Fibroblast of the conjunctiva (primary cell): Measurements from ENCODE around the gene OSTF1.

Source experiments
- DNase-seq: peaks from one replicate; pipeline ENCODE4 v3.0.0-alpha.2; 2010; ENCODE audit warnings: low read depth

Gene OSTF1

GRCh38 chr9:75085640-75086039 lies 2.7 kb upstream of the OSTF1 start:
- DNase-seq = no peak

DNA sequence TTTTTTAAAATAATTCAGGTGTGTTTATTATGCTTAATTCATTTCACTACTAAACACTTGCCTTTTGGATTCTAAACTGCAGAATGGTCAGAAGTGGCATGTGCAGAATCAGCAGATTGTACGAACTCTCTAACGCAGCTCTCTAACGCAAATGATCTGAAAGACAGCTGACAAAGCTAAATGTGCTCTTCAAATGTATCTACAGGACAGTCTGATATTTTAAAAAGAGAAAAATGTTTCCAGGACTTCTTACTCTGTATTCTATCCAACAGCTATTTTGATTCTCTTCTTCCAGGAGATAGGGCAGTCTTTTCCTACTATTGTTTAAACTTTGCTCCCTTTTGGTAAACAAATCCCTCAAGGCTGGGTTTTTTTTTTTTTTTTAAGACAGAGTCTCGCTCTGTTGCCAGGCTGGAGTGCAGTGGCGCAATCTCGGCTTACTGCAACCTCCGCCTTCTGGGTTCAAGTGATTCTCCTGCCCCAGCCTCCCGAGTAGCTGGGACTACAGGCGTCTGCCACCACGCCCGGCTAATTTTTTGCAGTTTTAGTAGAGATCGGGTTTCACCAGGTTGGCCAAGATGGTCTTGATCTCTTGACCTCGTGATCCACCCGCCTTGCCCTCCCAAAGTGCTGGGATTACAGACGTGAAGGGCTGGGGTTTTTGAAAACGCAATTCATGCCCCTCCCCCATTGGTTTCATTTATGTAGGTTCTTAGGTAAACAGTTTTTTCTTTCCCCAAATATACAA lies 1.6 kb upstream of the OSTF1 start:
- no peak for DNase-seq

DNA sequence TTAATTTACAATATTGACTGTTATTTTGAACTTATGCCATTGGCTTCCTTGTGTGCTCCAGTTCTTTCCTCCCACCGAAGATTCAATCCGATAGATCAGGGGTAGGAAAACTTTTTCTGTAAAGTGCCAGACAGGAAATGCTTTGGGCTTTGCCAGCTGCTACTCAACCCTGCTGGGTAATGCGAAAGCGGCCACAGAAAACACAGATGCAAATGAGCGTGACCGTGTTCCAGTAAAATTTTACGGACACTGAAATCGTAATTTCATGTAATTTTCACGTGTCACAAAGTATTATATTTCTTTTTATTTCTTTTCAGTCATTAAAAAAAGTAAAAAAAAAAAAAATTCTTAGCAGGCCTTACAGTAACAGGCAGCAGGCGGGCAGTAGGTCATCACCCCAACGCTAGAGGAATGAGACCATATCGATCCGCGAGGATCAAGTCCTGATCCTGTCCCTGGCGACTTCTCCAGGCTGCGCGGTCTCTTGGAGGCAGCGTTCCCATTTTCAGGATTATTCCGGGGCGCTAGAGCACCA lies 958 bp upstream of the OSTF1 start:
- DNase-seq = no peak

- DNase-seq = no peak
Measured at GRCh38 chr9:75088646-75089372, 495 bp downstream of the OSTF1 start.

- DNase-seq = no peak
Measured at GRCh38 chr9:75089373-75089766, 1.1 kb downstream of the OSTF1 start.

DNA sequence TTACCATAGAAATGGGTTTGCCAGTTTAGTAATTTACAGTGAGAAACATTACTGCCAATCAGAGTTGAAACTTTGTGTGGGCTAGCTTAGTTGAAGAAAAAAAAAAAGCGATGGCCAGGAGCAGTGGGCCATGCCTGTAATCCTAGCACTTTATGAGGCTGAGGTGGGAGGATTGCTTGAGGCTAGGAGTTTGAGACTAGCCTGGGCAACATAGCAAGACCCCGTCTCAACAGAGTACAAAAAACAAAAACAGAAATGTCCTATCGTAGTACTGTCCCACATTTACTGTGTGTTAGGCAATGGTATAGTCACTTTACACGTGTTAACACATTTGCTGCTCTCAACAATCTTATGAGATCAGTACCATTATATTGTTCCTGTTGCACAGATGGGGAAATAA lies 2.3 kb downstream of the OSTF1 start:
- no peak for DNase-seq

GRCh38 chr9:75092766-75093165 lies 4.5 kb downstream of the OSTF1 start:
- no peak for DNase-seq

DNA sequence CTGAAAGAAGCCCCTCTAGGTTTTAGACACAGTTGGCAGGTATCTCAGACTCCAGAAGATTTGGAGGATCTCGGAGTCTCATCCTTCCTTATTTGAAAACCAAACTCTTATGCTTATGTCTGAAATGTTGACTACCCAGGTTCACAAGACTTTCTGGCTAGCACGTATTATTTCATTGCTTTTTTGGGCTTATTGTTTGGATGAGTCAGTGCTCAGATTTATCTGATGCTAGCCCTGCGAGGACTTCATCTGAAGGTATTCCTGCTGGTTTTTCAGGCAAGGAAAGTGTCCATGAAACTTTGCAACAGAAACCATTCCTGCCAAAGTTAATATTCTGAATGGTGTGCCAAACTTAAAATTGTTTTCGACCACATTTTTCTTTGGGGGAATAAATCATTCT lies 8.5 kb downstream of the OSTF1 start:
- no peak for DNase-seq

- no peak for DNase-seq
Measured at GRCh38 chr9:75101004-75101588, 12.8 kb downstream of the OSTF1 start.

DNA sequence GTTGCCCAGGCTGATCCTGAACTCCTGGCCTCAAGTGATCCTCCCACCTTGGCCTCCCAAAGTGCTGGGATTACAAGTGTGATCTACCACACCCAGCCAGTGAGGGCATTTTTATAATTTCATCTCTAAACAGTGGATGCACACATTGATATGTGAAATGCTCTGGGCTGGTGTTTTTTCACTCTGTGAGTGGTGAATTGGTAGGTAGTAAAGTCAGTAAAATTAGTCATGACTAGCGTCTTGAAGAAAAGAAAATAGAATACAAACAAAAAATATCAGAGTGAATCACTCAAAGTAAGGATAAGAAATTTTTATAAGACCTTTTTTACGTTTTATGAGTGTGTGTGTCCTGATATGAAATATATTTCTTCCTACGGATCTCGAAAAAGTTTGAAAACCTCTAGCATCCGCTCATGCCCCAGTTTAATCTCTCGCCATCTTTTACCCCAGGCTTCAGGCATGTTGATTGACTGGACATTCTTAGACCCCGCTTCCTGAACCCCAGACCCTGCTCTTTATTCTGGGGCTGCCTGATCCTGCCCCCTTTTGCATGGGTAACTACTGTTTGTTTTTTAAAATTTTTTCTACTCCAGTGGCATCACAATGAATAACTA lies 14.0 kb downstream of the OSTF1 start:
- no peak for DNase-seq

DNA sequence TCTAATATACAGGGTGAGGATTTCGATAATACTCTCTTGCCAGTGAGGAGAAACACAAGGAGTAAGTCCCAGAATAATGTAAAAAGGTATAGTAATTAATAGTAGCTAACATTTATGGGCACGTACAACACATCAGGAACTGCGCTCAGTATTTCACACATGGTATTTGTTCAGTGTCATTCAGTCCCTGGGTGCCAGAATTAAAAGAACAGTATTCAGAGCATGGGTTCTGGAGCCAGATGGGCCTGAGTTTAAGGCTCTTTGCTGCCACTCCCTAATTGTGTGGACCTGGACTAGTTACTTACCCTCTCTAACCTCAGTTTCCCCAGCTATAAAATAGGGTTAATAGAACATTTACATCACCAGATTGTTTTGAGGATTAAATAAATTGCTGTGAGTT lies 16.3 kb downstream of the OSTF1 start:
- DNase-seq = no peak

DNA sequence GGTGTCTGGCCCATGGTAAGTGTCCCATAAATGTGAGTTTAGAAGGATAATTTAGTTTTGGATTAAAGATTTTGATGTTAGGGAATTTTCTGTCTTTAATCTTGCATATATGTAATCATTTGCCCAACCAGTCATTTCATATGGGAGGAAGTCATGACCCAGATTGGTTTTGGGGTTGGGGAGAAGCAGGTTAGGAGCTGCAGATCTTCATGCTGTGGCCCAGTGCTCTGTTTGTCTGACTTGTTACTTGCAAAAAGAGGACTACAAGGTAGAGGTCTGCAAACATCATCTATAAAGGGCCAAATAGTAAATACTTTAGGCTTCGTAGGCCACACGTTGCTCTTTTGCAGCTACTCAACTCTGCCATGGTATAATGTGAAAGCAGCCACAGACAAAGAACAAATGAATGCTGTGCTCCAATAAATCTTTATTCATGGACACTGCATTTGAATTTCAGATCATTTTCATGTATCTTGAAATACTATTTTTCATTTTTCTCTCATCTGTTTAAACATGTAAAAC lies 16.8 kb downstream of the OSTF1 start:
- no peak for DNase-seq

GRCh38 chr9:75105841-75106240 lies 17.5 kb downstream of the OSTF1 start:
- DNase-seq = no peak

DNA sequence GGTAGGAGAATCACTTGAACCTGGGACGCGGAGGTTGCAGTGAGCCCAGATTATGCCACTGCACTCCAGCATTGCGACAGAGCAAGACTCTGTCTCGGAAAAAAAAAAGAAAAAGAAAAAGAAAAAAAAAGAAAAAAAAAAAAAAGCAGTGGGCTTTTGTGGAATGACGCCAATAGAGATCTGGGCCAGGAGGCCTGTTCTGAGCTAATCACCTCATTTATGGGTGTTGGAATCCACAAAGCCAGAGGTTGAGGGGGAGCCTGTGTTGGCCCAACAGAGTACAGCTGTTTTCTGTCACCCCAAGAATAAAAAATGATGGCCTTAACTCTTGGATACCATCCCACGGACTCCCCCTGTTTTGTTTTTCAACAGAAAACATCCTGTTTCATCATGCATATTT lies 18.5 kb downstream of the OSTF1 start:
- DNase-seq = no peak

GRCh38 chr9:75108571-75108970 lies 20.3 kb downstream of the OSTF1 start:
- no peak for DNase-seq

GRCh38 chr9:75109210-75109839 lies 21.0 kb downstream of the OSTF1 start:
- no peak for DNase-seq

DNA sequence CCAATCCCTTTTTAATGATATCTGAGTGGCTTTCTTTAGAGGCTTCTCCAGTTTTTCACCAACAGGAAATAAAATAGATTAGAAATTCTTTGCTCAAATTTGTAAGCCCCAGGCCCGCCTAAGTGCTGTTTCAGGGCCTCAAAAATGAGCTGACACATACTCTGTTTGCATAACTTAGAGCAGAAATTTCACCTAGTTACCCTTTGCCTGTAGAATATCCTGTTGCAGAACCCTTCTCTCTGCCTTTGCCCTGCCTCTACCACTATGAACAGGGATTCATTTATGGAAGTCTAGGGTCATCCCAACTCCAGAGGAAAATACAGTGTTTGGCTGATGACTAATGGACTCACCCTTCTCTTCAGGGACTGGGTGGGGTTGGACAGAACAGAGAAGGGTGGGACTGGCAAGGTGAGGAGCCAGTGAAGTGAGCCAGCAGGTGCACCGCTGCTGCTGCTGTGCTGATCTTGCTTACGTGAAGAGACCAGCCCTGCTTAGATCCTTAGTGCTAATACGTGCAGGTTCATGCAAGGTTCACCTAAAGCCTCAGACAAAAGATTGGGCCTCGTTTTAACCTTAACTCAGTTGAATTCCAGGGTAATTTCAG lies 22.8 kb downstream of the OSTF1 start:
- DNase-seq = no peak

DNA sequence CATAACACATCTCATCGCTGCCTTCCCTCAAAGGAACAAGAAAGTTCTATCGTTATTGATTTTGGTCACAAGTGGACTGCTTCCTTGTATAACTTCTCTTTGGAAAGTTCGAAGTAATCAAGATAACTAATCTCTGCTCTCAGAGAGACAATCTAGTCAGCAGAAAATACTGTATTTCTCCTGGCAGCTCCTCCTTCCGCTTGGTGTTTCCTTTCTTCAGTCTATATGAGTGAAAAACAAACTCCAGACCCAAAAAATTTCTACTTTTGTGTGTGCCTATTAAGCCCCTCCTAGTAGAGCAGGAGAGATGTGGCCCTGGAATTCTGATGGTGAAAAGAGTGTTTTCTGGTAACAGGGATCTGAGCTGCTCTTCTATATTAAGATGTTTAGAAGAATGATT lies 24.5 kb downstream of the OSTF1 start:
- DNase-seq = no peak

- DNase-seq = no peak
Measured at GRCh38 chr9:75116306-75116705, 28.0 kb downstream of the OSTF1 start.

DNA sequence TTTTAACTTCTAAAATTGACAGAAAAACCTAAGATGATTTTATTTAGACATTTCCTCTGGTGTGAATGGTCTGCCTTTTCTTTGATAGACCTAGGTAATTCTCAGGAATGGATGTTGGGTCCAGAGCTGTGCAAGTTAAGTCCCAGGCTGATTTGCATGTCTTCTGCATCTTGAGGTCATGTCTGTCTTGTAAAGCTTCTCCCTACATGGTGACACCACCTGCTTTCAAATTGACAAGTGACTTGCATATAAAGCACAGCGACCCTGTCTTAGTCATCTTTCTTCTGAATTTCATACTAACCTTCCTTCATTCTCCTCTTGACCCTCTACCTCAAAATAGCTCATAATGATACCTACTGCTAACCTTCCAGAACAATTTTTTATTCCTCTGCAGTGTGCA lies 29.2 kb downstream of the OSTF1 start:
- no peak for DNase-seq

DNA sequence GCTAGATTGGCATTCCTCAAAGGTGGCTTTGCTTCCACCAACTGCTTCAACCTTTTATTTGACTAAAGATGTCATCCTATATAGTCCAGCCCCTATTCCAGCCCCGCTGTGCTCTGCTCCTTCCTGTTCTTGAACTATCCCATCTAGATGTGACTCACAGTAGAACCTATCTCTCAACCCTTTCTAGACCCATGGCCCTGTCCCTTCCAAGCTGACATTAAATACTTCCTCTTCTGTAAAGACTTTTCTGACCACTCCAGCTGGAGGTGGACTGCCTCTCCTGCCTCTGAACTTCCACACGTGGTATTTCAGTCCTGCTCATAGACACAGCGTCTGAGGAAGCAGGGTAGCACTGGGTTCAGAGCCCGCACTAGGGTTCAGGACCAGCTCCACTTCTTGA lies 32.4 kb downstream of the OSTF1 start:
- no peak for DNase-seq
